Osteocyte (in vitro differentiated cells): Measurements from ENCODE around the gene IPO5. TPM values are rescaled to one million over a fixed set of nuclear protein-coding genes. Genes with fewer than 3 reads are reported as not detected.
A peak's percentile ranks its signal among the peaks of the same experiment; 100 is the strongest.
"Not testable (repeated sequence)": the region's sequence is repeated elsewhere in the genome, so short reads cannot be mapped to it uniquely, and the experiment has no call there.

Experiments
- DNase-seq: peaks from one replicate; pipeline ENCODE4 v3.0.0; 2021; ENCODE audit warnings: mixed read lengths; ENCODE audit not compliant: unreplicated experiment; ENCODE audit errors: extremely low spot score
- H3K27ac Mint-ChIP-seq: one replicate; pipeline ENCODE4 v1.8.0; 2021; ENCODE audit warnings: mild to moderate bottlenecking, mixed read lengths; ENCODE audit not compliant: unreplicated experiment
- H3K27me3 Mint-ChIP-seq: one replicate; pipeline ENCODE4 v1.8.0; 2021; ENCODE audit warnings: mixed read lengths; ENCODE audit not compliant: unreplicated experiment
- H3K36me3 Mint-ChIP-seq: one replicate; pipeline ENCODE4 v1.8.0; 2021; ENCODE audit warnings: mixed read lengths; ENCODE audit not compliant: unreplicated experiment
- H3K4me1 Mint-ChIP-seq: one replicate; pipeline ENCODE4 v1.8.0; 2021; ENCODE audit warnings: mixed read lengths; ENCODE audit not compliant: unreplicated experiment
- H3K4me3 Mint-ChIP-seq: one replicate; pipeline ENCODE4 v1.8.0; 2021; ENCODE audit warnings: mild to moderate bottlenecking, moderate library complexity, mixed read lengths; ENCODE audit not compliant: unreplicated experiment
- H3K9me3 Mint-ChIP-seq: one replicate; pipeline ENCODE4 v1.8.0; 2021; ENCODE audit warnings: mixed read lengths; ENCODE audit not compliant: unreplicated experiment
- total RNA-seq: library from RNA; stranded (reverse); gene quantifications from 2 replicates; pipeline ENCODE4 v1.2.1, GENCODE V29; 2021
- TF ChIP-seq, protein P1 (sequence below): fragments of 200-600 bp; sonication (generic); IDR thresholded peaks from 2 replicates; pipeline ENCODE4 v1.5.0; 2021; ENCODE audit warnings: antibody characterized with exemption, mild to moderate bottlenecking, moderate library complexity

The IPO5 gene
- total RNA-seq, 1 donor from 2014 or later = 143 TPM

GRCh38 chr13:98004107-98004506 is 50.6 kb downstream of the IPO5 start:
- DNase-seq = no peak
- Mint-ChIP-seq H3K27me3 (no peaks in the 10 kb centered on the region), H3K36me3 (peaks cover 70% of the 10 kb centered on the region), H3K4me3 (no peak overlapping the region), H3K27ac (peak overlapping the region; percentile 69), H3K4me1 (peaks cover 17% of the 10 kb centered on the region), H3K9me3 (no peaks in the 10 kb centered on the region)
- TF ChIP-seq, protein P1, sequence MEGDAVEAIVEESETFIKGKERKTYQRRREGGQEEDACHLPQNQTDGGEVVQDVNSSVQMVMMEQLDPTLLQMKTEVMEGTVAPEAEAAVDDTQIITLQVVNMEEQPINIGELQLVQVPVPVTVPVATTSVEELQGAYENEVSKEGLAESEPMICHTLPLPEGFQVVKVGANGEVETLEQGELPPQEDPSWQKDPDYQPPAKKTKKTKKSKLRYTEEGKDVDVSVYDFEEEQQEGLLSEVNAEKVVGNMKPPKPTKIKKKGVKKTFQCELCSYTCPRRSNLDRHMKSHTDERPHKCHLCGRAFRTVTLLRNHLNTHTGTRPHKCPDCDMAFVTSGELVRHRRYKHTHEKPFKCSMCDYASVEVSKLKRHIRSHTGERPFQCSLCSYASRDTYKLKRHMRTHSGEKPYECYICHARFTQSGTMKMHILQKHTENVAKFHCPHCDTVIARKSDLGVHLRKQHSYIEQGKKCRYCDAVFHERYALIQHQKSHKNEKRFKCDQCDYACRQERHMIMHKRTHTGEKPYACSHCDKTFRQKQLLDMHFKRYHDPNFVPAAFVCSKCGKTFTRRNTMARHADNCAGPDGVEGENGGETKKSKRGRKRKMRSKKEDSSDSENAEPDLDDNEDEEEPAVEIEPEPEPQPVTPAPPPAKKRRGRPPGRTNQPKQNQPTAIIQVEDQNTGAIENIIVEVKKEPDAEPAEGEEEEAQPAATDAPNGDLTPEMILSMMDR = no peak

DNA sequence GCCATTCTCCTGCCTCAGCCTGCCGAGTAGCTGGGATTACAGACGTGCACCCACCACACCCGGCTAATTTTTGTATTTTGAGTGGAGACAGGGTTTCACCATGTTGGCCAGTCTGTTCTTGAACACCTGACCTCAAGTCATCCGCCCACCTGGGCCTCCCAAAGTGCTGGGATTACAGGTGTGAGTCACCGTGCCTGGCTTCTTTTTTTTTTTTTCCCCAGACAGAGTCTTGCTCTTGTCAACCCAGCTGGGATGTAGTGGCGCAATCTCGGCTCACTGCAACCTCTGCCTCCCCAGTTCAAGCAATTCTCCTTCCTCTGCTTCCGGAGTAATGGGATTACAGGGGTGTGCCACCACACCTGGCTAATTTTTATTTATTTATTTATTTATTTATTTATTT is 51.5 kb downstream of the IPO5 start:
- not testable (repeated sequence) for DNase-seq, H3K27ac Mint-ChIP-seq, H3K27me3 Mint-ChIP-seq, H3K4me3 Mint-ChIP-seq, H3K9me3 Mint-ChIP-seq
- Mint-ChIP-seq H3K4me1 (peaks cover 17% of the 10 kb centered on the region), H3K36me3 (peaks cover 69% of the 10 kb centered on the region)

- Mint-ChIP-seq H3K36me3 (peaks cover 71% of the 10 kb centered on the region), H3K4me3 (no peak overlapping the region), H3K27ac (no peak overlapping the region), H3K9me3 (no peaks in the 10 kb centered on the region), H3K4me1 (peaks cover 17% of the 10 kb centered on the region), H3K27me3 (no peaks in the 10 kb centered on the region)
- no peak for DNase-seq
- TF ChIP-seq, protein P1 = no peak
These were observed 53.5 kb downstream of the IPO5 start for GRCh38 chr13:98007001-98007400.

- H3K36me3 Mint-ChIP-seq = peaks cover 53% of the 10 kb centered on the region
- H3K4me3 Mint-ChIP-seq = no peak overlapping the region
- TF ChIP-seq, protein P1 = no peak
- no peak for DNase-seq
- H3K9me3 Mint-ChIP-seq = no peaks in the 10 kb centered on the region
- peaks cover 4% of the 10 kb centered on the region for H3K4me1 Mint-ChIP-seq
- H3K27ac Mint-ChIP-seq = no peak overlapping the region
- no peaks in the 10 kb centered on the region for H3K27me3 Mint-ChIP-seq
These were observed 59.8 kb downstream of the IPO5 start for GRCh38 chr13:98013241-98013640.

DNA sequence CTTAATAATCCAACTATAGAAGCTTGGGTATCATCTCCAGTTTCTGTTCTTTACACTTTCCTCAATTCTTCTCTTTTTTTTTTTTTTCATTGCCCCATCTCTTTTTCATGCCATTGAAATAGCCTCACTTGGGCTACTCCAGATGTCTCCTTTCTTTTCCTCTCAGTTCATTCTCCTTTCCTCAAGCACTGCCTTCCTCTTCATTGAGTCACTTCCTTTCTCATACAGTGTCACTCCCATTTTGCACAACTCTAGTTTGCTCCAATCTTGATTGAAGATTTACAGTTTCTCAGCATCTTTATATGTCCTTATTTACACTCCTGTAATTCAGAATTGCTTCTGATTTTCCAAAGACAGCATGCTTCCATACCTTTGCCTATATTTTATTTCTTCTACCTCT is 61.3 kb downstream of the IPO5 start:
- TF ChIP-seq, protein P1 = no peak
- H3K27ac Mint-ChIP-seq = peak overlapping the region; percentile 2
- DNase-seq = no peak
- H3K36me3 Mint-ChIP-seq = peaks cover 48% of the 10 kb centered on the region
- peaks cover 4% of the 10 kb centered on the region for H3K4me1 Mint-ChIP-seq
- H3K4me3 Mint-ChIP-seq = no peak overlapping the region
- no peaks in the 10 kb centered on the region for H3K9me3 Mint-ChIP-seq
- H3K27me3 Mint-ChIP-seq = no peaks in the 10 kb centered on the region

- Mint-ChIP-seq H3K36me3 (peaks cover 44% of the 10 kb centered on the region), H3K4me3 (no peak overlapping the region), H3K27me3 (no peaks in the 10 kb centered on the region), H3K27ac (no peak overlapping the region), H3K9me3 (no peaks in the 10 kb centered on the region), H3K4me1 (peaks cover 16% of the 10 kb centered on the region)
- TF ChIP-seq, protein P1 = no peak
- DNase-seq = no peak
These were observed 64.8 kb downstream of the IPO5 start for GRCh38 chr13:98018293-98018692.
